H9 (cell line): ENCODE data around the gene GNAO1. TPM values are rescaled to one million over a fixed set of nuclear protein-coding genes. Genes with fewer than 3 reads are reported as not detected.

ENCODE experiments used
- DNase-seq: peaks from one replicate; pipeline ENCODE4 v3.0.0-alpha.2; 2017
- H2AFZ ChIP-seq: one replicate; pipeline ENCODE4 v1.6.1; 2013; ENCODE audit warnings: mild to moderate bottlenecking, low read length, control low read depth, moderate library complexity
- H2AK5ac ChIP-seq: 2 replicates; pipeline ENCODE4 v1.6.1; 2013; ENCODE audit warnings: low read length, control low read depth, mixed read lengths; ENCODE audit not compliant: insufficient read length
- H2BK120ac ChIP-seq: one replicate; pipeline ENCODE4 v1.6.1; 2013; ENCODE audit warnings: low read depth, mild to moderate bottlenecking, low read length, control low read depth, inconsistent platforms; ENCODE audit not compliant: poor library complexity, severe bottlenecking
- H2BK12ac ChIP-seq: 2 replicates; pipeline ENCODE4 v1.6.1; 2013; ENCODE audit warnings: low read length, control low read depth, mixed read lengths, low read depth; ENCODE audit not compliant: insufficient read length
- H2BK15ac ChIP-seq: 2 replicates; pipeline ENCODE4 v1.6.1; 2013; ENCODE audit warnings: low read depth, low read length, control low read depth
- H2BK20ac ChIP-seq: one replicate; pipeline ENCODE4 v1.6.1; 2013; ENCODE audit warnings: low read depth, mild to moderate bottlenecking, low read length, control low read depth, inconsistent platforms; ENCODE audit not compliant: poor library complexity, severe bottlenecking
- H2BK5ac ChIP-seq: 2 replicates; pipeline ENCODE4 v1.6.1; 2013; ENCODE audit warnings: low read length, control low read depth, mixed read lengths; ENCODE audit not compliant: insufficient read length
- H3K14ac ChIP-seq: 2 replicates; pipeline ENCODE4 v1.6.1; 2013; ENCODE audit warnings: low read length, control low read depth; ENCODE audit not compliant: insufficient read depth
- H3K18ac ChIP-seq: 2 replicates; pipeline ENCODE4 v1.6.1; 2013; ENCODE audit warnings: low read depth, mild to moderate bottlenecking, mixed read lengths, low read length, control low read depth; ENCODE audit not compliant: insufficient read length
- H3K23ac ChIP-seq: 2 replicates; pipeline ENCODE4 v1.6.1; 2013; ENCODE audit warnings: low read length, control low read depth, mixed read lengths, low read depth; ENCODE audit not compliant: insufficient read length
- H3K23me2 ChIP-seq: 2 replicates; pipeline ENCODE4 v1.6.1; 2013; ENCODE audit warnings: low read depth, mild to moderate bottlenecking, mixed read lengths, low read length, control low read depth; ENCODE audit not compliant: insufficient read length, poor library complexity, severe bottlenecking
- H3K27ac ChIP-seq: 2 replicates; pipeline ENCODE4 v1.5.1; 2013; ENCODE audit warnings: low read length, control low read depth, mixed read lengths, low read depth; ENCODE audit not compliant: insufficient read length
- H3K27me3 ChIP-seq: 2 replicates; pipeline ENCODE4 v1.6.1; 2013; ENCODE audit warnings: low read length, control low read depth, inconsistent platforms; ENCODE audit not compliant: insufficient read depth
- H3K4ac ChIP-seq: 2 replicates; pipeline ENCODE4 v1.6.1; 2013; ENCODE audit warnings: low read depth, mild to moderate bottlenecking, control low read depth, inconsistent platforms, low read length, moderate library complexity
- H3K4me1 ChIP-seq: 2 replicates; pipeline ENCODE4 v1.6.1; 2013; ENCODE audit warnings: low read length, control low read depth, inconsistent platforms; ENCODE audit not compliant: insufficient read depth
- H3K4me2 ChIP-seq: 2 replicates; pipeline ENCODE4 v1.6.1; 2013; ENCODE audit warnings: low read length, control low read depth, mixed read lengths; ENCODE audit not compliant: insufficient read length, insufficient read depth
- H3K56ac ChIP-seq: 2 replicates; pipeline ENCODE4 v1.6.1; 2013; ENCODE audit warnings: low read depth, mild to moderate bottlenecking, mixed read lengths, low read length, control low read depth; ENCODE audit not compliant: insufficient read length
- H3K79me1 ChIP-seq: 2 replicates; pipeline ENCODE4 v1.6.1; 2013; ENCODE audit warnings: low read depth, mild to moderate bottlenecking, moderate library complexity, low read length, control low read depth, inconsistent platforms; ENCODE audit not compliant: insufficient read depth, poor library complexity, severe bottlenecking
- H3K79me2 ChIP-seq: 2 replicates; pipeline ENCODE4 v1.6.1; 2013; ENCODE audit warnings: low read length, control low read depth, inconsistent platforms; ENCODE audit not compliant: insufficient read depth
- H3K9ac ChIP-seq: 2 replicates; pipeline ENCODE4 v1.6.1; 2013; ENCODE audit warnings: low read length, control low read depth, mixed read lengths; ENCODE audit not compliant: insufficient read length; ENCODE audit errors: extremely low read depth
- H3K9me3 ChIP-seq: one replicate; pipeline ENCODE4 v1.6.1; 2013; ENCODE audit warnings: low read depth, low read length, inconsistent platforms; ENCODE audit not compliant: control insufficient read depth
- H3T11ph ChIP-seq: one replicate; pipeline ENCODE4 v1.6.1; 2013; ENCODE audit warnings: mild to moderate bottlenecking, low read length, control low read depth, inconsistent platforms
- H4K20me1 ChIP-seq: one replicate; pipeline ENCODE4 v1.6.1; 2013; ENCODE audit not compliant: control insufficient read depth, insufficient read length, insufficient read depth
- H4K5ac ChIP-seq: 2 replicates; pipeline ENCODE4 v1.6.1; 2013; ENCODE audit warnings: low read depth, mild to moderate bottlenecking, mixed read lengths, low read length, control low read depth; ENCODE audit not compliant: insufficient read length
- H4K8ac ChIP-seq: replicated peaks from 2 replicates; pipeline ENCODE4 v1.6.1; 2013; ENCODE audit warnings: low read length, control low read depth, mixed read lengths, low read depth; ENCODE audit not compliant: insufficient read length
- H4K91ac ChIP-seq: 2 replicates; pipeline ENCODE4 v1.6.1; 2013; ENCODE audit warnings: low read depth, mild to moderate bottlenecking, moderate library complexity, mixed read lengths, low read length, control low read depth; ENCODE audit not compliant: insufficient read length
- H3K27ac Mint-ChIP-seq, 3 experiments: 2 replicates in 2 of 3; 3 replicates in 1 of 3; pipeline ENCODE4 v1.8.0; 2020 to 2021; ENCODE audit warnings: mixed read lengths in 3 of 3, mild to moderate bottlenecking in 1 of 3, moderate library complexity in 1 of 3
- H3K27me3 Mint-ChIP-seq: 2 replicates; pipeline ENCODE4 v1.8.0; 2021; ENCODE audit warnings: low read depth, mild to moderate bottlenecking, moderate library complexity, mixed read lengths
- H3K36me3 Mint-ChIP-seq, 3 experiments: 2 replicates in 2 of 3; 3 replicates in 1 of 3; pipeline ENCODE4 v1.8.0; 2020 to 2021; ENCODE audit warnings: low read depth in 3 of 3, mixed read lengths in 3 of 3; ENCODE audit not compliant: insufficient read depth in 1 of 3
- H3K4me1 Mint-ChIP-seq, 2 experiments: 2 replicates each; pipeline ENCODE4 v1.8.0; 2020; ENCODE audit warnings: mixed read lengths in 2 of 2
- H3K4me3 Mint-ChIP-seq, 2 experiments: 2 replicates in 1 of 2; 3 replicates in 1 of 2; pipeline ENCODE4 v1.8.0; 2020 to 2021; ENCODE audit warnings: mild to moderate bottlenecking in 2 of 2, mixed read lengths in 2 of 2, moderate library complexity in 1 of 2
- H3K9me3 Mint-ChIP-seq, 2 experiments: 2 replicates in 1 of 2; 3 replicates in 1 of 2; pipeline ENCODE4 v1.8.0; 2020; ENCODE audit warnings: mild to moderate bottlenecking in 2 of 2, mixed read lengths in 2 of 2, moderate library complexity in 1 of 2
- CTCF ChIP-seq: fragments of 200-600 bp; sonication (generic); conservative IDR thresholded peaks from 3 replicates; pipeline ENCODE4 v1.8.0; 2021; ENCODE audit warnings: antibody characterized with exemption, mild to moderate bottlenecking
- WGBS: extraction: QIAGEN DNeasy Blood & Tissue Kit; methylation state at CpG from one replicate; pipeline ENCODE4 v1.1.7; 2013; ENCODE audit warnings: missing lambda C conversion rate, low lambda C conversion rate, mixed read lengths; ENCODE audit not compliant: insufficient read length; ENCODE audit errors: extremely low coverage; 5-methylcytosine and 5-hydroxymethylcytosine counted together
- total RNA-seq: library from RNA; stranded (reverse); gene quantifications from 2 replicates; pipeline ENCODE4 v1.2.1, GENCODE V29; 2021

Gene GNAO1
- total RNA-seq, 1 experiment from 2014 or later: 16.9 TPM

GRCh38 chr16:56275801-56276200 is 84.5 kb downstream of the GNAO1 start:
- Histone ChIP-seq H4K5ac (no peak overlapping the region), H3K79me2 (no peaks in the 10 kb centered on the region), H3T11ph (no peak overlapping the region), H3K23ac (no peak overlapping the region), H3K9ac (no peak overlapping the region), H3K4ac (no peak overlapping the region), H3K79me1 (no peaks in the 10 kb centered on the region), H2BK12ac (no peak overlapping the region), H3K23me2 (no peaks in the 10 kb centered on the region), H4K8ac (no peak overlapping the region), H3K4me1 (peaks cover 15% of the 10 kb centered on the region; the same call in 1 of the 2 replicates), H4K20me1 (no peaks in the 10 kb centered on the region), H3K14ac (no peak overlapping the region), H3K18ac (no peak overlapping the region), H2BK120ac (no peak overlapping the region), H2BK15ac (no peak overlapping the region), H2AK5ac (no peak overlapping the region), H4K91ac (no peak overlapping the region), H3K9me3 (no peaks in the 10 kb centered on the region), H3K27me3 (no peaks in the 10 kb centered on the region), H2BK20ac (no peak overlapping the region), H3K56ac (no peak overlapping the region), H3K27ac (no peak overlapping the region), H2AFZ (no peak overlapping the region), H2BK5ac (no peak overlapping the region), H3K4me2 (no peak overlapping the region)
- no peak for DNase-seq
- Mint-ChIP-seq H3K27me3 (no peaks in the 10 kb centered on the region; the same call in 1 of the 2 replicates), H3K27ac (no peak overlapping the region; a peak in 1 of 7 replicates), H3K4me1 (peaks cover 45 to 50% of the 10 kb centered on the region in 2 experiments), H3K36me3 (peaks cover 10 to 32% (median 25%) of the 10 kb centered on the region in 3 experiments), H3K9me3 (peaks cover 15% of the 10 kb centered on the region in 2 experiments), H3K4me3 (no peak overlapping the region)
- TF ChIP-seq CTCF: no peak
- WGBS: no CpG with 5 or more reads among the region's 9 CpGs
